ENCODE data around the gene NGEF.

NGEF gene

DNA sequence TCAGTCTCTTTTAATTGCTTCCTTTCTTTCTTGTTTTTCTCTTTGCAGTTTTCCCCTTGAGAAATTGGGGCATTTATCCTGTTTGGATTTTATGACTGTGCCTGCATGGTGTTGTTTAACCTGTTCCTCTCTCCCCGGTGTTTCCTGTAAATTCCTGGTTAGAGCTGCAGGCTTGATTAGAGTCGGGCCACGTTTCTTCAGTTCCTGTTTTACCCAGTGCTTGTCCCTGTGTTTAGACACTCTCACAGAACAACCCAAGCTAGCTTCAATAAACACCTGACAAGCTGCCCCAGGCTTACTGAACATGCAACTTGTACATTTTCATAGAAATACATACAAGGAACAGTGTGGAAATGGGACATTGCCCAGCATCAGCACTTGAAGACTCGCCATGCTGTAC lies 53.9 kb downstream of the NGEF start:
- no peak for DNase-seq

DNA sequence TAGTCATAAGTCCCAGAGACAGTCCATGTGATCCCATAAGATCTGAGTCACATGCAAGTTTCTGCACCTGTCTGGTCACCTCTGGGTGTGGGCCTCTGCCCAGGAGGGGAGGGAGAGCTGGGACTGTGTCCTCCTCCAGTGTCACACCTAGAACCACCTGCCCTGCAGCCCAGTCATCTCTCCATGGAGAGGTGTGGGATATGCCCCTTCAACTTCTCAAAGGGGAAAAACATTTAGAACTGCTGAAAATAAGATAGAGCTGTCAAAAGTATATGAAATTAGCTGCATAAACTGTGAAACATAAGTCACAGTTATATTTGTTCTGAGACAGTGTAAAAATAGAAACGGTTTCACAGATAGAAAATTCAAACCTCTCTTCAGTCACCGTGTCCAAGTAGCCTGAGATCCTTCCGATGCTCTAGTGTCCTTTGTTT lies 55.4 kb downstream of the NGEF start:
- no peak for DNase-seq

GRCh38 chr2:232955856-232956255 lies 57.2 kb downstream of the NGEF start:
- no peak for DNase-seq

GRCh38 chr2:232954691-232955090 lies 58.4 kb downstream of the NGEF start:
- DNase-seq, result no peak

DNA sequence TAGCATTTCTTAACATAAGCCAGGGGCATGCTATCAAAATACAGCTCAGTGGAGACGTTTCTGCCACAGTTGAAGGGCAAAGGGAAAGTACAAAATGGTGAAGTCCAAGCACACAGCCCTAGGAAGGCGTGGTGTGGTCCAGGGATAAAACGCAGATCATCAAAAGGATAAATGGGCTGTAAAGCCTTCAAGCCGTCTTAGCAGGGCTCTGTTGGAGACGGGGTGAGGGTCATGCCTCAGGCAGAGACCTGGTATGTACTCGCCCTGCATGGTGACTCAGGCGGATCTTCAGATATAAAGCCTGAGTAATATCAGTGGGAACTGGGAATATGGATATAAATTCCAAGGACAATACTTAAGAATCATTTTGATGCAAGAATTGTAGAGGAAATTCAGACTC lies 61.2 kb downstream of the NGEF start:
- DNase-seq, result no peak

GRCh38 chr2:232951181-232951580 lies 61.9 kb downstream of the NGEF start:
- DNase-seq, result no peak

GRCh38 chr2:232950751-232951150 lies 62.3 kb downstream of the NGEF start:
- no peak for DNase-seq

GRCh38 chr2:232949016-232949415 lies 64.0 kb downstream of the NGEF start:
- no peak for DNase-seq

- DNase-seq, result no peak
These were observed 70.2 kb downstream of the NGEF start for GRCh38 chr2:232942831-232943230.

- DNase-seq, result no peak
These were observed 71.0 kb downstream of the NGEF start for GRCh38 chr2:232941912-232942594.

DNA sequence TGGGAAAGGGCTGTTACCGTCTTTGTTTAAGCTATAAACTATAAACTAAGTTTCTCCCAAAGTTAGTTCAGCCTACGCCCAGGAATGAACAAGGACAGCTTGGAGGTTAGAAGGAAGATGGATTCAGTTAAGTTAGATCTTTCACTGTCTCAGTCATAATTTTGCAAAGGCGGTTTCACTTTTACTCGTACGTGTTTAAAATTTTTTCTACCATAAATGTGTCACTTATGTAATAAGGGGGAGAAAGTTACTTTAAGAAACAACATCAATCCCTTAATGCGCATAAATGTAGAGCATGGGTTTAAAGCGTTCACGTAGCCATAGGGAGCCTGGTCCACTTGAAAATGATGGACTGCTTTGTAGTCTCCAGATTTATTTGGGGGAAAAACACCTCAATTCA lies 71.7 kb downstream of the NGEF start:
- DNase-seq, result no peak

DNA sequence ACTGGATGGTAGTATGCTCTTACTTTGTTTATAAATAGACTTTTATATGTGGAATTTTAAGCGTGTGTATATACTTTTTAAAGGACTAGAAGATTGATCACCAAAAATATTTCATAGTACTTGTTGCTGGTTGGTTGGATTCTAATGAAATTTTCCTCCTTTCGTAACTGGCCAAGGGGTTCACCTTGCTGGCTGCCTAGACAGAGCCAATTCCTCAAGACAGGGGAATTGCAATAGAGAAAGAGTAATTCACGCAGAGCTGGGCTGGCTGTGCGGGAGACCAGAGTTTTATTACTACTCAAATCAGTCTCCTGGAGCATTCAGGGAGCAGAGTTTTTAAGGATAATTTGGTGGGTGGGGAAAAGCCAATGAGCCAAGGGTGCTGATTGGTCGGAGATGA lies 72.3 kb downstream of the NGEF start:
- no peak for DNase-seq

DNA sequence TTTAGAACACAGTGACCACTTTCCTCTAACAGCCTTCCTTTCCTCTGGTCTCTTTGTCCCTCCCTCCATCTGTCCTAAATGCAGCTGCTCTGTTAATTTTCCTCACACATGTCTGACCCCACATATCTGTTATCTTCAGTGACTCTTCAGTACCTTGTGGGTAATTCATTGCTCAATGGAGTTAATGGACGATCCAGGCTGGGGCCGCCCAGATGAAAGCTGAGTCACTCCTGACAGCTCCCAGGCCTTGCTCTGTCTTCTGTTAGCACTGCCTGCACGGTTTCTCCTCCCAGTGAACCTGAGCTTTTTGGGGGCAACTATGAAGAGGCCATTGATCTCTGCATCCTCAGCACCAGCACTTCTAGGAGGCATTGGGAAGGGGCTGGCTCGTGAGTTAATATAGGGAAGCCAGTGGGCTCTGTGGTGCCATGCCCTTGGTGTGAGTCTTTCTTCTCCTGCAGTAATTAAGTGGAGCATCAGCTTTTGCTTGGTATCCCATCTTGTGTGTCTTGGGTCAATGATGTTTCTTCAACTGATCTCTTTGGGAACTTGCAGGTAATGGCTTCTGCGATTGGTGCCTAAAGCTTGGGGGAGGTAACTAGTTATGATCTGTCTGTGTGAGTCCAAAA lies 75.7 kb downstream of the NGEF start:
- DNase-seq, result no peak

DNA sequence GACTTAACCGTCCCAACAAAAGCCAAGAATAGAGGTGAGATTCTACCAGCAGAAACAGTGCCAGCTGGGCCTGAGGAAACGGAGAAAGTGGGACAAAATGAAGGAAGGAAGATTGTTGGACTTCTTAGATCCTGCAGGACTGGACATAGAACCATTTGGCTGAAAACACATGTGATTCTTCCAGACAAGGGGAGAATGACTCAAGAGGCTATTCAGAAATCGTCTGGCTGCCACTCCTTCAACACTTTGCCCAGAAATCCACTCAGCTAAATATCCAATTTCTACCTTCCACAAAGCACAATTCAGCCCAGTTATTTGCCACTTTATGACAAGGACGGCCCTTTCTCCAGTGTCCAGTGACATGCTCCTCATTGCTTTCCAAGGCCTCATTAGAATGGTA lies 81.4 kb downstream of the NGEF start:
- DNase-seq, result peak; percentile 23

DNA sequence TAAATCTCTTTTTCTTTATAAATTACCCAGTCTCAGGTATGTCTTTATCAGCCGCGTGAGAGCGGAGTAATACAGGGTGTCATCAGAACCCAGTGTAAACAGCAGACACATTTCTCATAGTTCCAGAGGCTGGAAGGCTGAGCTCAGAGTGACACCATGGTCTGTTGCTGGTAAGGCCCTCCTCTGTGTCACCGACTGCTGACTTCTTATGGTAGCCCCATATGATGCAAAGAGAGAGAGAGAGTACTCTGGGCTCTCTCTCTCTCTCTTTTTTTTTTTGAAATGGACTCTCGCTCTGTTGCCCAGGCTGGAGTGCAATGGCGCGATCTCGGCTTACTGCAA lies 83.0 kb downstream of the NGEF start:
- no peak for DNase-seq

- no peak for DNase-seq
These were observed 83.6 kb downstream of the NGEF start for GRCh38 chr2:232929303-232930058.

DNA sequence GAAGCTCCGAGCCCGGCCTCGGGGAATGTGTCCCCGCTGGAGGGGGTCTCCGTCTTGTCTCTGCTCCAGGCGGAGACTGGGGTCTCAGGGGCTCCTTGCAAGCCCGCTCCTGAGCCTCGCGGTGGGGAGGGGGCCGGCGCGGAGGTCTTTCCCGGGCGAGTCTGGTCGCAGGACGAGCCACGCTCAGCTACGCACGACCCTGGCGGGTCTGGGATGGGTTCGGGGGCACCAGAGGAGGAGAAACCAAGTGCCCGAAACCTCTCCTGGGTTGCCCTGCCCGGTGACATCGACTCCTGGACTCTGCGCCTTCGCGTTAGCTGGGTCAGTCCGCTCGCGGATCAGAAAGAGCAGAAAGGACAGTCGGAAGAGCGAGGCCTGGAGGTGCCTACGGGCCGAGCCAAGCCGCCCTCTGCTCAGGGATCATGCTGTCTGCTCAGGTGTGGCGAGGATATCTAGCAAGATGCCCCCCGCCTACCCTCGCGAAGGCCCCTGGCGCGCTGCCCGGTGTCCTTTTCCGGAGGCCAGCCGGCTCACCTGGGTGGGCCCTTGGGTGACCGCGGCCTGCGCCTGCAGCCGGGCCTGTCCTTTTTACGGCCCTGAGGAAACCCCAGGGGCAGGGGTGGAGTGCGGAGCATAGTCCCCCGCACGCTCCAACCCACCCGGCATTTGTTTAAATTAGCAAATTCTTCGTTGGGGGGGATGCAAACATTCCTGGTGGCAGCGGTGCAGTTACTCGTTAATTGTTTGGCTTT lies 84.3 kb downstream of the NGEF start:
- no peak for DNase-seq

DNA sequence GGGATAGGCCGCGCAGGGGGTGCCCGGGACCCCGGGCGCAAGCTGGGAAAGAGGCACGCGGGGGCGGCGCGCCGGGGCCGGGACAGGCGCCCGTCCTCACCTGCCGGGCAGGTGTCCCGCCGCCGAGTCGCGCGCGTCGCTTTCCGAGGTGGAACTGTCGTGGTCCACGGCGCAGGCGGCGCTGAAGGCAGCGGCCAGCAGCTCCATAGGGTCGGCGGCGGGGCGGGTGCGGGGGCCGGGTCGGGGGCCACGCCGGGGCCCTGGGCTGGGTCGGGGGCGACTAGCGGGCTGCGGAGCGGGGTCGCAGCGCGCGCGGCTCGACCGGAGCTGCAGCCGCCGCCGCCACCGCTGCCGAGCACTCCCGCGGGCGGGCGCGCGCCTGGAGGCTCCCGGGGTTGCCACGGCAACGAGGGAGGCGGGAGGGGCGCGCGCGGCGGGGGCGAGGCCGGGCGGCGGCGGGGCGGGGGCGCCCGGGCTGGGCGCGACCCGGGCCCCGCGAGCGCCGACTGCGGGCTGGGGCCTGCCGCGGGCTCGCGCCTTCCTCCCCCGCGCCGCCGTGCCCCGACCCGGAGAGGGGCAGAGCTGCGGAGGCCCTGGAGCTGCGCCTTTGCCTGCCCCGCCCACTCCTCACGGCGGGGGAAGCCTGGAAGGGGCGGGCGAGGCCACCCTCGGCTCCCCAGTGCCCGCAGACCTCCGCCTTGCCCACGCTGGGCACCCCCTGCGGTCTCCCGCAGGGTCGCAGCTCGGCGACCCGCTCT lies 85.1 kb downstream of the NGEF start:
- peak; percentile 39 for DNase-seq

DNA sequence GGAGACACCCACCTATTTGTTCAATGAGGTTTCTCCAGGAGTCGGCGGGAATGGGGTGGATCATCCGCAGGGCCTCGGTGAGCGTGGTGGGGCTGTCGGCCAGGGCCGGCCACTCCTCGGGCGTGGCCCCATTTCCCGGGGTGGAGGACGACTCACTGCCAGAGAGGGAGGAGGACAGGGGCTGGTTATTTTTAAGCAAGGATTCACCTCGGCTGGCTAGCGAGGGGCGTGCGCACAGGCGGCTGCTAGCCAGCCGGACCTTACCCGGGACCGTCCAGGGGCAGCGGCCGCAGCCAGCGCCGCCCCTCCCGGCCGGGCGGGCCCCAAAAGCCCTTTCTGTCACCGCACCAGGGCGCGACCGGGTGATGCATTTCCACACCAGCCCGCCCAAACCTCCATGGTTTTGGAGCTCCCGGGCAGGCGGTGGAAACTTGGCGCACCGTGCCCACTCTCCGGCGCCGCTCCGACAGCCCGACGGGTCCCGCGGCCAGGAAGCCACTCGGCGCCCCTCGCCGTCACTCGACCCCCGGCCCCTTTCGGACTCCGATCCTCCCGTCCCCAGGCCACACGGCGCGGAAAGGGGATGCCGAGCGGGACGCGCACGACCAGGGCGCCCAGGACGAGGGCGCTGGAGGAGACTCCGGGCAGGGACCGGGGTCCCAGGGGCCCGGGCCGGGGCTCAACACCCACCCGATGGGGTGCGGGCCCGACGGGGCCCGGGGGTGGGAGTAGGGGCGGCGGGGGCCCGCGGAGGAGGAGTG lies 85.8 kb downstream of the NGEF start:
- DNase-seq, result no peak

GRCh38 chr2:232926431-232926939 lies 86.6 kb downstream of the NGEF start:
- no peak for DNase-seq

GRCh38 chr2:232925821-232926156 lies 87.3 kb downstream of the NGEF start:
- DNase-seq, result no peak
